Right renal pelvis (tissue), 4 donors: ENCODE measurements around the gene NFILZ. TPM values are rescaled to one million over a fixed set of nuclear protein-coding genes. Genes with fewer than 3 reads are reported as not detected.
"Not testable (repeated sequence)": the region's sequence is repeated elsewhere in the genome, so short reads cannot be mapped to it uniquely, and the experiment has no call there.

Experiments
- DNase-seq, 4 donors: peaks; one replicate each; pipeline ENCODE4 v3.0.0-alpha.2; 2013; ENCODE audit warnings: low read depth in 4 of 4, low spot score in 3 of 4, missing footprints in 1 of 4
- polyA plus RNA-seq, 4 donors: library from polyadenylated mRNA; unstranded; fragments of 120-200 nt; gene quantifications; one replicate each; pipeline ENCODE4 v1.2.1, GENCODE V29; 2013; ENCODE audit not compliant: insufficient read length in 4 of 4

The NFILZ gene
- polyA plus RNA-seq, 4 donors, result not detected

GRCh38 chr19:8611391-8611876, 19.0 kb upstream of the NFILZ start:
- DNase-seq, result no peak

GRCh38 chr19:8611877-8612806, 18.3 kb upstream of the NFILZ start:
- no peak for DNase-seq

- no peak for DNase-seq
Observed at GRCh38 chr19:8612807-8613171, 17.6 kb upstream of the NFILZ start.

GRCh38 chr19:8614455-8614854, 16.0 kb upstream of the NFILZ start:
- DNase-seq, result no peak

GRCh38 chr19:8615024-8615423, 15.4 kb upstream of the NFILZ start:
- no peak for DNase-seq

- DNase-seq, result no peak
Observed at GRCh38 chr19:8615813-8616596, 14.4 kb upstream of the NFILZ start.

- no peak for DNase-seq
Observed at GRCh38 chr19:8616861-8617260, 13.6 kb upstream of the NFILZ start.

GRCh38 chr19:8617325-8617724, 13.1 kb upstream of the NFILZ start:
- not testable (repeated sequence) for DNase-seq

- no peak for DNase-seq
Observed at GRCh38 chr19:8617984-8618383, 12.4 kb upstream of the NFILZ start.

GRCh38 chr19:8618751-8619150, 11.7 kb upstream of the NFILZ start:
- DNase-seq, result no peak

GRCh38 chr19:8622886-8623285, 7.5 kb upstream of the NFILZ start:
- not testable (repeated sequence) for DNase-seq

GRCh38 chr19:8626842-8627241, 3.6 kb upstream of the NFILZ start:
- DNase-seq, result no peak

- DNase-seq, result no peak
Observed at GRCh38 chr19:8629184-8629583, 1.2 kb upstream of the NFILZ start.

GRCh38 chr19:8630796-8631424, 477 bp downstream of the NFILZ start:
- no peak for DNase-seq

- DNase-seq, result no peak
Observed at GRCh38 chr19:8631425-8631819, 989 bp downstream of the NFILZ start.

GRCh38 chr19:8635422-8635821, 5.0 kb downstream of the NFILZ start:
- no peak for DNase-seq

GRCh38 chr19:8637070-8637469, 6.6 kb downstream of the NFILZ start:
- not testable (repeated sequence) for DNase-seq

GRCh38 chr19:8638078-8638619, 7.7 kb downstream of the NFILZ start:
- no peak for DNase-seq

- DNase-seq, result no peak
Observed at GRCh38 chr19:8639821-8640401, 9.5 kb downstream of the NFILZ start.

- DNase-seq, result no peak
Observed at GRCh38 chr19:8640402-8641004, 10.1 kb downstream of the NFILZ start.
